HG02852 (cell line): ENCODE data around the gene CPLX1.

Source experiments
- ATAC-seq: cut with Tn5 transposase; IDR thresholded peaks from one replicate; pipeline ENCODE4 v1.9.1; 2021; ENCODE audit warnings: mild to moderate bottlenecking, moderate library complexity; ENCODE audit not compliant: unreplicated experiment

CPLX1 gene

DNA sequence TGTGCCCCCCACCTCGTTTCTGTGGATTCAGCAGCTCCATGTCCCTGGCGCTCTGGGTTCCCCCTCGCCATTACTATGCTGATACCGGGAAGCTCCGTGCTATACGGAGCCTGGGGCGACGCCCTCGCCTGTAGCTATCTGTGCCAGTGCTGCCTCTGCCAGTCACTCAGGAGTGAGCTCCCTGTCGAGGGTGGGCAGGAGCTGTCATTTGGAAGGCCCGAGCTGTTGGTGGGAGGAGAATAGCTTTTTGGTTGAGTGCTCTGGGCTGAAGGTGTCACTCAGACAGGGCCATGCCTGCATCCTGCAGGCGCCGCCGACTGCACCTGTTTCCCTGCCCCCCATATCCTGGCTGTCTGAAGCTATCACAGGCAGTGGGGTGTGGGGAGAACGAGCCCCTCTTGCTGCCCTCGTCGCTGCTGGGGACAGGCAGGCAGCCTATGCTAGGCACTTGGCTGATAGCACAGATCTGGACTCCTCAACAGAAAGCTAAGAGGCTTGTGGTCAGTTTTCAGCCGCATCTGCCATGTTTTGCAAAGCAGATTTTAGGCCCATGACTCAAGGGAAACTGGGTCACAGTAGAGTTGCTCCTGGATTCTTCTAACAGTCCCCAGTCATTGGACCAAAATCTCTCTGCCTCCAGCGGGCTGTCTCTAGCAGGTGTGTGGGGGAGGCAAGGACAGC lies 31.8 kb downstream of the CPLX1 start:
- ATAC-seq, result no peak

DNA sequence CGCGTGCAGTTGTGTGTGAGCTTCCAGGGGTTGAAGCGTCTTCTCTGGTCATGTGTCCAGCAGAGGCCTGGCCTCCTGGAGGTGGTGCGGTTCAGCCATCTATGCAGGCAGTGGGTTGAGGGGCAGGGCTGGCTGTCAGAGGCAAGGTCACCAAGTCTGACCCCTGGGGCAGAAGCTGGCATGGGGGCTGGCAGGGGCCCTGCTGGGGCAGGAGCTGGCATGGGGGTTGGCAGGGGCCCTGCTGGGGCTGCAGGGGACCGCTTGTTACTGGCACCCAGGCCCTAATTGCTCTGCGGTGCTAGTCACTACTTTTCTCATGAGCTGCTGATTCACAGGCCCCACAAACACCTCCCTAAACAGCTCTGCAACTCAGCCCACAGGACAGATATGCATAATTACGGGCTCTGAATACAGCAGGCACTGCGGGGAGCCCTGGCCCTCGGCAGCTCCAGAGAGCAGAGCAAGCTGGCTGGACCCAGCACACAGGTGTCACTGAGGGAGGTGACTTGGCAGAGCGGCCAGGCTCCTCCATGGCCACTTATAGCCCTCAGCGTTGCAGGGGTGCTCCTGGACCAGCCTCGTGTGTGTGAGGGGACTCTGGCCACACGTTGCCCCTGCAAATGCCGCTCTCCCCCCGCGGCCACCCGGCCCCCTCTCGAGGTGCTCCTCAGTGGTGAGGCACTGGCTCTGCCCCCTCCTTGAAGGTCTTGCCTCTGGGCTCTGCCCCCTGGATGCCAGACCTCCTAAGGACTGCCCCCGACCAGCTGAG lies 32.7 kb downstream of the CPLX1 start:
- ATAC-seq, result no peak

DNA sequence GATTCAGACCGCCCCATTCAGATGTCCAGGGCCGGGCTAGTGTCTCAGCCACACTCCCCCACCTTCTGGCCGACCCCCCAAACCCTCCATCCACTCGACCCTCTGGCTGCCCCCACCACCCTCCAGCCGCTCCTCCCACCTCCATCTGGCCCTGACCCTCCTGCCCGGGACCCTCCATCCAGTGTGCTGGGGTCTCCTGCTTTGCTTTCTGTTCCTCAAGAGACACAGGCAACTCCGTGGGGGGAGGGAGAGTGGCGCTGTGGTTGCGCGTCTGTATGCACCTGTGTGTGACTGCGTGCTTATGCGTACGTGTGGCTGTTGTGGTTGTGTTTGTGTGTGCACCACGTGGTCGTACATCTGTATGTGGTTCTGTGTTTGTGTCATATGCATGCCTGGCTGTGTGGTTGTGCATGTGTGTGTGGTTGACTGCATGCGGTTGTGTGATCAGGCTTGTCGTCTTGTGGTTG lies 33.3 kb downstream of the CPLX1 start:
- ATAC-seq, result no peak

DNA sequence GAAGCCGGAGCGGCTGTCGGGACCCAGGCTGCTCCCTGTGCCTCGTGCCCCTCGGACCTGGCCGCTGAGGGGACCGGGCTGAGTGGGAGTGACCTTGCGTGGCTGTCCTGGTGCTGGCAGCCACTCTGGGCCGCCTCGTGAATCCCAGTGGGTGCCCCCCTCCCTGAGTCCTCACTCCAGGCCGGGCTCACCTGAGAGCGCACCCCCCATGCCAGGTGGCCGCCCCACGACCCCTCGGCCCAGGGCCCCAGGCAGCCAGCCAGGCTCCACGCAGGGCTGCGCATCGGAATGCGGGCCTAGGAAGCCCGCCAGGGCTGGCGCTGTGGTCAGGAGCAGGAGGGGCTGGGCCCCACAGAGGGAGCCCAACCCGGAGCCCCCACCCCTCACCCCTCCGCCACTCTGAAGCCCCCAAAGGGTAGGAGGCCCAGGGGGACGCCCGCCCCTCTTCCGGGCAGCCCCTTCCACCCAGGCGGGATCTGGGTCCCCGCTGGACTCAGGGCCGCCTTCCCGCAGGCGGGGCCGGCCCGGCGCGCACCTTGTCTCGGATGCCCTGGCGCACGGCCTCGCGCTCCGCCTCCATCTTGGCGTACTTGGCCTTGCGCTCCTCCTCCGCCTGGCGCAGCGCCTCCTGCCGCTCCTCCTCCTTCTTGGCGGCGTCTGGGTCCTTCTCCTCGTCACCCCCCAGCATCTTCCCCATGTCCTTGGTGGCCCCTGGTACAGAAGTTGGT lies 33.9 kb downstream of the CPLX1 start:
- no peak for ATAC-seq

- ATAC-seq, result no peak
These were observed 34.6 kb downstream of the CPLX1 start for GRCh38 chr4:791252-791897.

DNA sequence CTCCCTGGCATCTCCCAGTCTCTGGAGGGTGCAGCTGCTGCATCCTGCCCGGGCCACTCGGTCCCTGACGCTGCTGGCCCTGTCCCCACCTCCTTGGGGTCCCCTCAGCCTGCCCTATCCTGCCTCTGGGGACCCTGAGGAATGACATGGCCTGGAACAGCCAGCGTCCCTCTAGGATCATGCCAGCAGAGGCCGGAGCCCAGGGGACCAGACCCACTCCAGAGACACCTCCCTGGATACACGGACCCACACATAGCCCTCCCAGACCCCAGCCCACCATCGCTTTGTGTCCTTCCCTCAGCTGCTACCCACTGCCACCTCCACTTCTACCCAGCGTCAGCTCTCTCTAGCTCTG lies 35.5 kb downstream of the CPLX1 start:
- no peak for ATAC-seq

DNA sequence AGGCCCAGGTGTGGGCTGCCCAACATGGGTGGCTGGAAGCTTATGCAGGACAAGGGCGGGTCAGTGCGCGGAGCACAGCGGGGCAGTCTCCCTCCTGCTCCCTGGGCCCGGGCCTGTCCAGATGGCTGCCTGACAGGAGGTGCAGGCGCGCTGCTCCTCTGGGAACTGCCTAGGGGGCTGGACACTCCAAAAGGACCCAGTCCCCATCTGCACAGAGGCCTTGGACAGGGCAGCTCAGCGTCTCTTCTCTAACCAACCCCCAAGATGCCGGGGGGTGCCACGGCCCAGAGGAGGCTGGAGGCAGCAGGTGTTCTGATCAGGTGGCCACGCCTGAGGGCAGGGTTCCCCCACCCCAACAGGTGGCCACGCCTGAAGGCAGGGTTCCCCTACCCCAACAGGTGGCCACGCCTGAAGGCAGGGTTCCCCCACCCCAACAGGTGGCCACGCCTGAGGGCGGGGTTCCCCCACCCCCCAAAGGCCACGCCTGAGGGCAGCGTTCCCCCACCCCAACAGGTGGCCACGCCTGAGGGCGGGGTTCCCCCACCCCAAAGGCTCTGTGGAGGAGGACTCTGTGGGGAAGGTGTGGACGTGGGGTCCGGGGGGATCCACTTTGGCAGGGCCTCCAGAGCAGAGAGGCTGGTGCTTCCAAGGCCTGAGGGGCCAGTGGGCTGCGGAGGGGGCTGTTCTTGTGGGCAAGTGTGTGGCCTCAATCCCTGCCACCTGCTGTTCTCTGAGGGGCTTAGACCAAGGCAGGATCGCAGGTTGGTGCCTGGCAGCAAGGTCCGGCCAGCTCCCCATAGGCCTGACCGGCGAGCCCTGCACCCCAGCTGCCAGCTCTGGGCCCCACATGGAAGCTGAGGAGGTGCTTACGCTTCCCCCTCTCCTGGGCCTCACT lies 36.1 kb downstream of the CPLX1 start:
- ATAC-seq, result no peak

GRCh38 chr4:788636-789297 lies 37.2 kb downstream of the CPLX1 start:
- no peak for ATAC-seq

- no peak for ATAC-seq
These were observed 37.8 kb downstream of the CPLX1 start for GRCh38 chr4:788006-788635.

DNA sequence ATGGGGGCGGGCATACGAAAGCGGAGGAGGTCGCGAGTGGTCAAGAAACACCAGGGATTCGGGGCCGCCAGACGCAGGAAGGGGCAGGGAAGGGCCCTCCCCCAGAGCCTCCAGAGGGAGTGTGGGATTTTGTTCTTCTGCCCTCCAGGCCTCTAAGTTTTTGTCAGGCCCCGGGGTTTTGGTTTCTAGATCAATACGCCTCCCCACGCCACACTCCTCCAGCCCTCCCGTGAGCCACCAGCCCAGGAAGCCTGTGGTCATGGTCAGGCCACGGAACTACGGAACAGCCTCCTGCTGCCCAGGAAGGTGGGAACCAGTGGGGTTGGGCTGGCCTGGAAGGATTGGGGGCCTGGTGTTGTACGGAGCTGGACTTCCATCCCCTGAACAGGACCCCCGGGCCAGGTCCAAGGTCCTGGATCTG lies 38.4 kb downstream of the CPLX1 start:
- ATAC-seq, result no peak

GRCh38 chr4:786861-787300 lies 39.0 kb downstream of the CPLX1 start:
- ATAC-seq, result no peak

DNA sequence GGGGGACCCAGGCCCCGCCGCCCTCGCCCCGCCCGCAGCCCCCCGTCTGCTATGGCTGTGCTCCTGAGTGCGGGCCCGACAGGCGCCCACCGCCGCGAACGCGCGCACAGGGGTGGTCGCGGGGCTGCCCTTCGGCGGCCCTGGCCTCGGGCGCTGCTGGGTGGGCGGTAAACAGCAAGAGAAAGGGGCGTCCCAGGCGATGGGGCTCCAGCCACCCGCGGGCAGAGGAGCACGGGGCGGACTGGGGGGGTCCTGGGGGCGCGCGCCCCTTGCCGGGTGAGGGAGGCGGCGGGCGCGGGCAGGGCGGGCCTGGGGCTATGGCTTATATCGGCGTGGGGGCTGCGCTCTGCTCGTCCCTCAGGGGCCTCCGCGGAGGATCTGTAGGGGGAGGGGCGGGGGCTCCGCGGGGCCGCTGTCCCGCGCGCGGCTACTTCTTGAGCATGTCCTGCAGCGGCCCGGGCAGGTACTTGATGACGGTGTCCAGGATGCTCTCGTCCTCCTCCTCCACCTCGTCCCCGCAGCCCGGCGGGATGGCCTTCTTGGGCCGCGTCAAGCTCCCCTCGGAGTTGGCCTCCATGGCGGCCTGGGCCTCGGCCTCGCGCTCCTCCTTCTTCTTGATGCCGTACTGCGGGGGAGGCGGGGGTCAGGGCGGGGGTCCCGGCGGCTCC lies 39.7 kb downstream of the CPLX1 start:
- ATAC-seq, result no peak

DNA sequence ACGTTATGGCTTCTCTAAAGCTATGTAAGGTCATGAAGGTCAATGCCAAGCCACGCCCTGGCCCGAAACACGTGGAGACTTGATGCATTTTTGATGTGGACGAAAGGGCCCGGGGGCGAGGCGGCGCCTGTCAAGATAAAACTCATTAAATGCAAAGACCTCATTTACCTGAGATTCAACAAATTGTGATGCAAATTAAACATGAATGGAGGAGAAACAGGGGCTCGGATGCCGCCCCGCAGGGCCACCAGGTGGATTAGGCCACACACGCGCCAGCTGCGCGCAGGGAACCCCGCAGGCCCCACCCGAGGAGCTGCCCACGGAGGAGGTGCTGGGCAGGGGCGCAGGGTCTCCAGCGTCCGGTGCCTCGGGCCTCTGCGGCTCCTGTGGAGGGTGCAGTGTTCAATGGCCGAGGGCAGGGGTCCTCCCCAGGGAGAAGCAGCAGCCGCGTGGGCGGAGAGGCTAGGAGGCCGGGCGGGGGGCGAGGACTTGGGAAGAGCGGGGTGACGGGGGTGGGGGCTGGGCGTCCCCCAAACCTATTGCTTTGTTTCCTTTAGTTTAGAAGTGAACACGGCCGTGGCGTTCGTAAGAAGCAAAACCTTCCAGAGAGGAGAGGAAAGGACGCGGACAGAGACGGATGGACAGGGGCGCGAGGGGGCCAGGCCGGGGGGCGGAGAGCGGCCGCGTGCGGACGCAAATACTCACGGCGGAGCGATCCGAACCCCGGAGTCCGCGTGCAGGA lies 40.4 kb downstream of the CPLX1 start:
- no peak for ATAC-seq

GRCh38 chr4:784401-785331 lies 41.3 kb downstream of the CPLX1 start:
- ATAC-seq, result no peak

- peak; percentile 93 for ATAC-seq
These were observed 44.3 kb downstream of the CPLX1 start for GRCh38 chr4:781493-782216.
